Breast epithelium (tissue), 4 donors: ENCODE measurements around the gene MARCHF7. TPM values are rescaled to one million over a fixed set of nuclear protein-coding genes. Genes with fewer than 3 reads are reported as not detected.

Source experiments
- DNase-seq, 2 donors: peaks; one replicate each; pipeline ENCODE4 v3.0.0-alpha.2; 2019; ENCODE audit warnings: low spot score in 2 of 2
- H3K27ac ChIP-seq, 2 donors: fragments of 200-600 bp; sonication (generic) in 1 of 2; one replicate each; pipeline ENCODE4 v1.5.1; 2016 to 2019; ENCODE audit warnings: mild to moderate bottlenecking in 1 of 2
- H3K27me3 ChIP-seq, 2 donors: fragments of 200-600 bp; sonication (generic) in 1 of 2; one replicate each; pipeline versions ENCODE4 v1.5.1 to v1.6.0; 2017 to 2019; ENCODE audit warnings: control low read depth in 1 of 2, mild to moderate bottlenecking in 1 of 2
- H3K36me3 ChIP-seq: fragments of 200-600 bp; one replicate; pipeline ENCODE4 v1.5.1; 2019
- H3K4me1 ChIP-seq, 2 donors: fragments of 200-600 bp; sonication (generic); one replicate each; pipeline ENCODE4 v1.5.1; 2016 to 2019; ENCODE audit warnings: control low read depth in 1 of 2
- H3K4me3 ChIP-seq, 3 donors: fragments of 200-600 bp; sonication (generic); 1 replicate in 2 of 3; 2 replicates in 1 of 3; pipeline ENCODE4 v1.5.1; 2016 to 2019; ENCODE audit warnings: mild to moderate bottlenecking in 3 of 3, moderate library complexity in 2 of 3
- H3K9me3 ChIP-seq, 2 donors: fragments of 200-600 bp; sonication (generic) in 1 of 2; one replicate each; pipeline ENCODE4 v1.5.1; 2016 to 2019; ENCODE audit warnings: control low read depth in 1 of 2
- CTCF ChIP-seq, 3 donors: fragments of 450-650 bp; IDR thresholded peaks; one replicate each; pipeline ENCODE4 v1.5.1; 2016 to 2017; ENCODE audit warnings: antibody characterized with exemption in 3 of 3, mild to moderate bottlenecking in 3 of 3, moderate library complexity in 3 of 3
- POLR2A ChIP-seq: fragments of 450-650 bp; IDR thresholded peaks from one replicate; pipeline ENCODE4 v1.6.1; 2016; ENCODE audit warnings: antibody characterized with exemption, mild to moderate bottlenecking, moderate library complexity
- POLR2AphosphoS5 ChIP-seq, 3 donors: sonication (generic); formaldehyde crosslinking; IDR thresholded peaks; one replicate each; pipeline ENCODE4 v1.6.1; 2017; ENCODE audit warnings: antibody characterized with exemption in 3 of 3
- intact Hi-C: fragments of 100-400 bp; cut with DNase I; formaldehyde crosslinking; loops from one replicate; pipeline ENCODE4 v1.15.1; 2023; ENCODE audit warnings: low total_unique reads
- total RNA-seq, 3 donors: library from RNA; depleted of rRNA; stranded (reverse); fragments of >200 nt; gene quantifications; one replicate each; pipeline ENCODE4 v1.1.0, GENCODE V29; 2016

MARCHF7 gene
- total RNA-seq, 3 donors from 2014 or later: 85.9 to 154 (median 128) TPM

GRCh38 chr2:159706385-159706980 lies 5.8 kb upstream of the MARCHF7 start:
- H3K27me3 ChIP-seq: no peaks in the 10 kb centered on the region
- no peaks in the 10 kb centered on the region for H3K36me3 ChIP-seq
- no peak for DNase-seq
- intact Hi-C loops: no loop called here
- no peak overlapping the region for H3K4me3 ChIP-seq
- no peaks in the 10 kb centered on the region for H3K4me1 ChIP-seq
- H3K27ac ChIP-seq: no peak overlapping the region
- H3K9me3 ChIP-seq: no peaks in the 10 kb centered on the region
- no peak for TF ChIP-seq POLR2AphosphoS5 (IDR thresholded peaks at IDR 0.05)
- no peak for TF ChIP-seq CTCF (IDR thresholded peaks at IDR 0.05)
- no peak for TF ChIP-seq POLR2A

- H3K4me1 ChIP-seq: no peaks in the 10 kb centered on the region
- H3K9me3 ChIP-seq: no peaks in the 10 kb centered on the region
- intact Hi-C loops: no loop called here
- no peak for TF ChIP-seq POLR2A
- no peak for TF ChIP-seq POLR2AphosphoS5 (IDR thresholded peaks at IDR 0.05)
- no peak for TF ChIP-seq CTCF (IDR thresholded peaks at IDR 0.05)
- H3K27ac ChIP-seq: no peak overlapping the region
- no peak overlapping the region for H3K4me3 ChIP-seq
- no peaks in the 10 kb centered on the region for H3K27me3 ChIP-seq
- no peaks in the 10 kb centered on the region for H3K36me3 ChIP-seq
- DNase-seq: no peak
These were observed 4.1 kb upstream of the MARCHF7 start for GRCh38 chr2:159708066-159708760.

- H3K36me3 ChIP-seq: peaks cover 2% of the 10 kb centered on the region
- peaks cover 0 to 7% of the 10 kb centered on the region in 2 donors for H3K4me1 ChIP-seq
- DNase-seq: no peak
- TF ChIP-seq POLR2A: no peak
- no peak for TF ChIP-seq POLR2AphosphoS5 (IDR thresholded peaks at IDR 0.05)
- no peak for TF ChIP-seq CTCF (IDR thresholded peaks at IDR 0.05)
- H3K27me3 ChIP-seq: no peaks in the 10 kb centered on the region
- no peak overlapping the region for H3K4me3 ChIP-seq
- intact Hi-C loops: no loop called here
- no peaks in the 10 kb centered on the region for H3K9me3 ChIP-seq
- H3K27ac ChIP-seq: peak overlapping the region; percentile 97 to 99
These were observed 1.6 kb upstream of the MARCHF7 start for GRCh38 chr2:159710601-159711180.

- intact Hi-C loops: no loop called here
These were observed 654 bp upstream of the MARCHF7 start for GRCh38 chr2:159711562-159712142.

More at GRCh38 chr2:159711562-159712142, 654 bp upstream of the MARCHF7 start:
- TF ChIP-seq CTCF (IDR thresholded peaks at IDR 0.05) (no peak), POLR2A (no peak), POLR2AphosphoS5 (IDR thresholded peaks at IDR 0.05) (no peak)
- peak overlapping the region; percentile 84 to 99 (median 94) for H3K4me3 ChIP-seq
- DNase-seq: no peak
- peaks cover 0 to 16% of the 10 kb centered on the region in 2 donors for H3K4me1 ChIP-seq
- no peaks in the 10 kb centered on the region for H3K27me3 ChIP-seq
- peaks cover 3% of the 10 kb centered on the region for H3K36me3 ChIP-seq
- no peaks in the 10 kb centered on the region for H3K9me3 ChIP-seq
- H3K27ac ChIP-seq: peak overlapping the region; percentile 97 to 99
